ENCODE results near the gene SETD2.
"Not testable (repeated sequence)": the region's sequence is repeated elsewhere in the genome, so short reads cannot be mapped to it uniquely, and the experiment has no call there.

SETD2 gene

DNA sequence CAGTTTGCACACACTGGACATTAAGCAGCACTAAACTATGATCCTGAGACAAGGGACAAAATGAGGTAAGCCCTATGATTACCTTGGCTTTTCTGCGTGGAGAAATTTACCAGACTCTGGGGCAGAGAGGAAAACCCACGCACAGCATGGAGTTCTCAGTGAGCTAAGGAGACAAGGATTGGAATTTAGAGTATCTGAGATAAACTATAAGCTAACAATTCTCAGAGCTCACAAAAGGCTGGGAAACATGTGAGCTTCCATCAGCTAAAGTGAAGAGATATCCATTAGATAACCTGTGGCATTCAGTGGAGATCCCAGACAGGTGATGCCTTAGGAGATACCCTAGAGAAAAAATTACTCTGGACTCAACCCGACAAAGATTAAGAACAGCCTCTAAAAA, 135.8 kb downstream of the SETD2 start:
- no peak overlapping the region for H3K9ac ChIP-seq (ENCODE audit: low read length)
- H3K36me3 ChIP-seq (ENCODE audit: control insufficient read depth, insufficient read depth, low read length), result no peaks in the 10 kb centered on the region
- H3K4me1 ChIP-seq (ENCODE audit: control insufficient read depth, low read depth, low read length), result no peaks in the 10 kb centered on the region
- no peak overlapping the region for H2BK15ac ChIP-seq (replicated peaks; ENCODE audit: low read depth)
- no peaks in the 10 kb centered on the region for H3K27me3 ChIP-seq (ENCODE audit: insufficient read depth, low read length, poor library complexity)
- no peak overlapping the region for H4K8ac ChIP-seq (ENCODE audit: low read depth, low read length)
- H2AK5ac ChIP-seq (ENCODE audit: low read length), result no peak overlapping the region
- WGBS (ENCODE audit: extremely low coverage, insufficient coverage, low lambda C conversion rate), result no CpG with 5 or more reads among the region's 3 CpGs
- no peaks in the 10 kb centered on the region for H3K79me2 ChIP-seq (ENCODE audit: control insufficient read depth, insufficient read depth, low read length)
- H3K23ac ChIP-seq (ENCODE audit: low read length), result no peak overlapping the region
- peak; percentile 75 for DNase-seq
- peak overlapping the region; percentile 54 for H3K56ac ChIP-seq (ENCODE audit: low read length)
- H3K4me3 ChIP-seq (ENCODE audit: low read length), result no peak overlapping the region
- H2BK120ac ChIP-seq (ENCODE audit: low read depth, low read length), result no peak overlapping the region
- no peak overlapping the region for H3K4ac ChIP-seq (ENCODE audit: low read depth, low read length)
- H3K79me1 ChIP-seq (ENCODE audit: low read length), result peaks cover 2% of the 10 kb centered on the region
- H3K27ac ChIP-seq (ENCODE audit: low read depth, low read length), result peak overlapping the region; percentile 62
- no peak overlapping the region for H2BK5ac ChIP-seq (ENCODE audit: low read length)
- H3K4me2 ChIP-seq (ENCODE audit: low read length), result no peak overlapping the region
- H3K18ac ChIP-seq (ENCODE audit: low read length), result no peak overlapping the region
- H4K5ac ChIP-seq (ENCODE audit: low read length), result no peak overlapping the region

- H3K9ac ChIP-seq (ENCODE audit: low read length); H2BK5ac ChIP-seq (ENCODE audit: low read length); H3K4me3 ChIP-seq (ENCODE audit: low read length); H3K36me3 ChIP-seq (ENCODE audit: control insufficient read depth, insufficient read depth, low read length); H3K4me1 ChIP-seq (ENCODE audit: control insufficient read depth, low read depth, low read length); H3K18ac ChIP-seq (ENCODE audit: low read length); H3K4me2 ChIP-seq (ENCODE audit: low read length); H4K5ac ChIP-seq (ENCODE audit: low read length); H2BK120ac ChIP-seq (ENCODE audit: low read depth, low read length); H3K56ac ChIP-seq (ENCODE audit: low read length); H3K4ac ChIP-seq (ENCODE audit: low read depth, low read length); H3K27ac ChIP-seq (ENCODE audit: low read depth, low read length); H4K8ac ChIP-seq (ENCODE audit: low read depth, low read length); DNase-seq; H3K79me1 ChIP-seq (ENCODE audit: low read length); H2AK5ac ChIP-seq (ENCODE audit: low read length); H3K79me2 ChIP-seq (ENCODE audit: control insufficient read depth, insufficient read depth, low read length); H3K27me3 ChIP-seq (ENCODE audit: insufficient read depth, low read length, poor library complexity); H2BK15ac ChIP-seq (replicated peaks; ENCODE audit: low read depth); H3K23ac ChIP-seq (ENCODE audit: low read length): not testable (repeated sequence)
- WGBS (ENCODE audit: extremely low coverage, insufficient coverage, low lambda C conversion rate), result no CpG with 5 or more reads among the region's 1 CpG
Observed at GRCh38 chr3:47026432-47026831, 137.5 kb downstream of the SETD2 start.

GRCh38 chr3:47024932-47025331, 139.0 kb downstream of the SETD2 start:
- no peak overlapping the region for H3K23ac ChIP-seq (ENCODE audit: low read length)

DNA sequence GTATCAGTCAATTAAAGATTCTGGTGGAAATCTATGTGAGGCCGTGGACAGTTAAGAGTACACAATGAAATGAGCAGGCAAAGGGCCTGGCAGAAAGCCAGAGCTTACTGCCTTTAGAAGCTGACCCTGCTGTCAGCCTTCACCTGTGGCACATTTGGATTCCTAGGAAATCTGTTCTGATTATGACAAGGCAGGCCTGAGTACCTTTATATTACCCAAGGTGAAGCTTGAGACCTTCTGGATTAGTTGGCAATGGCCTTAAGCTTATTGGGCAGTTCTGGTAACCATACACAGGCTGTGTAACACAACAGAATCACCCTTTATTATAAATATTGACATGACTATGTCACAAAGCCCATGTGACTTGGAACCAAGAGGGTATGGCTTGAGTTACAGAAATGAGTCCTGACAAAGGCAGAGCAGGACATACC, 141.3 kb downstream of the SETD2 start:
- WGBS (ENCODE audit: extremely low coverage, insufficient coverage, low lambda C conversion rate), result no CpG with 5 or more reads among the region's 1 CpG
- H3K4ac ChIP-seq (ENCODE audit: low read depth, low read length), result no peak overlapping the region
- H3K4me1 ChIP-seq (ENCODE audit: control insufficient read depth, low read depth, low read length), result no peaks in the 10 kb centered on the region
- no peak overlapping the region for H3K4me3 ChIP-seq (ENCODE audit: low read length)
- no peak overlapping the region for H3K9ac ChIP-seq (ENCODE audit: low read length)
- no peak overlapping the region for H2BK15ac ChIP-seq (replicated peaks; ENCODE audit: low read depth)
- H2BK5ac ChIP-seq (ENCODE audit: low read length), result no peak overlapping the region
- no peaks in the 10 kb centered on the region for H3K36me3 ChIP-seq (ENCODE audit: control insufficient read depth, insufficient read depth, low read length)
- H3K56ac ChIP-seq (ENCODE audit: low read length), result no peak overlapping the region
- no peak overlapping the region for H2AK5ac ChIP-seq (ENCODE audit: low read length)
- no peaks in the 10 kb centered on the region for H3K79me2 ChIP-seq (ENCODE audit: control insufficient read depth, insufficient read depth, low read length)
- no peak overlapping the region for H4K8ac ChIP-seq (ENCODE audit: low read depth, low read length)
- H4K5ac ChIP-seq (ENCODE audit: low read length), result no peak overlapping the region
- no peaks in the 10 kb centered on the region for H3K27me3 ChIP-seq (ENCODE audit: insufficient read depth, low read length, poor library complexity)
- no peak overlapping the region for H3K4me2 ChIP-seq (ENCODE audit: low read length)
- H3K18ac ChIP-seq (ENCODE audit: low read length), result no peak overlapping the region
- peaks cover 2% of the 10 kb centered on the region for H3K79me1 ChIP-seq (ENCODE audit: low read length)
- no peak overlapping the region for H3K27ac ChIP-seq (ENCODE audit: low read depth, low read length)
- DNase-seq, result no peak
- H3K23ac ChIP-seq (ENCODE audit: low read length), result no peak overlapping the region
- H2BK120ac ChIP-seq (ENCODE audit: low read depth, low read length), result no peak overlapping the region

More at GRCh38 chr3:47024932-47025331, 139.0 kb downstream of the SETD2 start:
- Histone ChIP-seq H3K36me3 (ENCODE audit: control insufficient read depth, insufficient read depth, low read length) (no peaks in the 10 kb centered on the region), H2AK5ac (ENCODE audit: low read length) (no peak overlapping the region), H3K79me2 (ENCODE audit: control insufficient read depth, insufficient read depth, low read length) (no peaks in the 10 kb centered on the region), H2BK120ac (ENCODE audit: low read depth, low read length) (no peak overlapping the region), H2BK5ac (ENCODE audit: low read length) (no peak overlapping the region), H4K8ac (ENCODE audit: low read depth, low read length) (no peak overlapping the region), H3K27me3 (ENCODE audit: insufficient read depth, low read length, poor library complexity) (no peaks in the 10 kb centered on the region), H4K5ac (ENCODE audit: low read length) (no peak overlapping the region), H3K4me1 (ENCODE audit: control insufficient read depth, low read depth, low read length) (no peaks in the 10 kb centered on the region), H3K9ac (ENCODE audit: low read length) (peak overlapping the region; percentile 14), H3K27ac (ENCODE audit: low read depth, low read length) (peak overlapping the region; percentile 75), H2BK15ac (replicated peaks; ENCODE audit: low read depth) (no peak overlapping the region), H3K4me2 (ENCODE audit: low read length) (no peak overlapping the region), H3K79me1 (ENCODE audit: low read length) (peaks cover 2% of the 10 kb centered on the region), H3K4me3 (ENCODE audit: low read length) (no peak overlapping the region), H3K4ac (ENCODE audit: low read depth, low read length) (no peak overlapping the region), H3K56ac (ENCODE audit: low read length) (peak overlapping the region; percentile 17), H3K18ac (ENCODE audit: low read length) (no peak overlapping the region)
- peak; percentile 82 for DNase-seq

GRCh38 chr3:47020311-47020710, 143.6 kb downstream of the SETD2 start:
- no peaks in the 10 kb centered on the region for H3K27me3 ChIP-seq (ENCODE audit: insufficient read depth, low read length, poor library complexity)
- no peak overlapping the region for H4K5ac ChIP-seq (ENCODE audit: low read length)
- H3K9ac ChIP-seq (ENCODE audit: low read length), result no peak overlapping the region
- H3K56ac ChIP-seq (ENCODE audit: low read length), result no peak overlapping the region
- no peak overlapping the region for H3K4me3 ChIP-seq (ENCODE audit: low read length)
- no peaks in the 10 kb centered on the region for H3K79me2 ChIP-seq (ENCODE audit: control insufficient read depth, insufficient read depth, low read length)
- DNase-seq, result no peak
- no peak overlapping the region for H2BK5ac ChIP-seq (ENCODE audit: low read length)
- H3K79me1 ChIP-seq (ENCODE audit: low read length), result peaks cover 2% of the 10 kb centered on the region
- peaks cover 3% of the 10 kb centered on the region for H3K36me3 ChIP-seq (ENCODE audit: control insufficient read depth, insufficient read depth, low read length)
- no peak overlapping the region for H2AK5ac ChIP-seq (ENCODE audit: low read length)
- no peak overlapping the region for H4K8ac ChIP-seq (ENCODE audit: low read depth, low read length)
- no peak overlapping the region for H3K4me2 ChIP-seq (ENCODE audit: low read length)
- no peak overlapping the region for H3K4ac ChIP-seq (ENCODE audit: low read depth, low read length)
- WGBS (ENCODE audit: extremely low coverage, insufficient coverage, low lambda C conversion rate), result no CpG with 5 or more reads among the region's 4 CpGs
- H2BK15ac ChIP-seq (replicated peaks; ENCODE audit: low read depth), result no peak overlapping the region
- H2BK120ac ChIP-seq (ENCODE audit: low read depth, low read length), result no peak overlapping the region
- H3K27ac ChIP-seq (ENCODE audit: low read depth, low read length), result no peak overlapping the region
- H3K18ac ChIP-seq (ENCODE audit: low read length), result no peak overlapping the region
- H3K23ac ChIP-seq (ENCODE audit: low read length), result no peak overlapping the region
- H3K4me1 ChIP-seq (ENCODE audit: control insufficient read depth, low read depth, low read length), result no peaks in the 10 kb centered on the region

DNA sequence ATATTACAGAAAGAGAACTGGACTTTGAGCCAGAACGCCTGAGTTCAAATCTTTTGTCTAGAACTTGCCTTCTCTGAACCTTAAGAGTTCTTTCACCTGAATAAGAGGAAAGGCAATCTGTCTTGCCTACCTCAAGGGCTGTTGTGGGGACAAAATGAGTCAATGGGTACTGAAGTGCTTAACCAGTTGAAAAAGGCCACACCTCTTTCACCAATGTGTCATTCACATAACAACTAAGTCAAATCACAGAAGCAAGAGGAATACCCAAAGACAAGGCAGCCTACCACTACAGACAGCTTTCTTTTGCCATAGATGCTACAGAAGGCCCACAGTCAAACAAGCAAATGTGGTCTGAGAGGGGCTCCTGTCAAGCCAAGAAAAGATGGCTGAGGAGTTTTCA, 144.7 kb downstream of the SETD2 start:
- Histone ChIP-seq H3K4ac (ENCODE audit: low read depth, low read length) (no peak overlapping the region), H2AK5ac (ENCODE audit: low read length) (no peak overlapping the region), H3K27ac (ENCODE audit: low read depth, low read length) (no peak overlapping the region), H2BK5ac (ENCODE audit: low read length) (no peak overlapping the region), H2BK120ac (ENCODE audit: low read depth, low read length) (no peak overlapping the region), H4K5ac (ENCODE audit: low read length) (no peak overlapping the region), H3K27me3 (ENCODE audit: insufficient read depth, low read length, poor library complexity) (no peaks in the 10 kb centered on the region), H3K9ac (ENCODE audit: low read length) (no peak overlapping the region), H3K4me1 (ENCODE audit: control insufficient read depth, low read depth, low read length) (no peaks in the 10 kb centered on the region), H3K56ac (ENCODE audit: low read length) (no peak overlapping the region), H2BK15ac (replicated peaks; ENCODE audit: low read depth) (no peak overlapping the region), H3K18ac (ENCODE audit: low read length) (no peak overlapping the region), H3K4me2 (ENCODE audit: low read length) (no peak overlapping the region), H3K23ac (ENCODE audit: low read length) (no peak overlapping the region), H3K4me3 (ENCODE audit: low read length) (no peak overlapping the region), H4K8ac (ENCODE audit: low read depth, low read length) (no peak overlapping the region), H3K36me3 (ENCODE audit: control insufficient read depth, insufficient read depth, low read length) (peaks cover 3% of the 10 kb centered on the region), H3K79me2 (ENCODE audit: control insufficient read depth, insufficient read depth, low read length) (no peaks in the 10 kb centered on the region), H3K79me1 (ENCODE audit: low read length) (peaks cover 2% of the 10 kb centered on the region)
- WGBS (ENCODE audit: extremely low coverage, insufficient coverage, low lambda C conversion rate), result no CpG with 5 or more reads among the region's 1 CpG
- DNase-seq, result no peak

Measured in mesendoderm (in vitro differentiated cells).